ENCODE measurements around the gene UNC13C. TPM values are rescaled to one million over a fixed set of nuclear protein-coding genes. Genes with fewer than 3 reads are reported as not detected.

Gene UNC13C
- total RNA-seq, 1 donor from 2014 or later: not detected

- no peak for DNase-seq (ENCODE audit: low spot score)
- H3K27me3 Mint-ChIP-seq (ENCODE audit: insufficient read depth): peaks cover 20% of the 10 kb centered on the region
- H3K4me3 Mint-ChIP-seq: no peak overlapping the region
- no peaks in the 10 kb centered on the region for H3K4me1 Mint-ChIP-seq (ENCODE audit: low read depth)
- H3K9me3 Mint-ChIP-seq: no peaks in the 10 kb centered on the region
- no peak overlapping the region for H3K27ac Mint-ChIP-seq
- H3K36me3 Mint-ChIP-seq (ENCODE audit: low read depth): no peaks in the 10 kb centered on the region
- intact Hi-C loops (cut with micrococcal nuclease): no loop called here
Measured at GRCh38 chr15:53982071-53982680, 3.9 kb downstream of the UNC13C start.

GRCh38 chr15:53982876-53983275, 4.6 kb downstream of the UNC13C start:
- no peak for DNase-seq (ENCODE audit: low spot score)
- Mint-ChIP-seq H3K9me3 (no peaks in the 10 kb centered on the region), H3K4me1 (ENCODE audit: low read depth) (no peaks in the 10 kb centered on the region), H3K27me3 (ENCODE audit: insufficient read depth) (peaks cover 16% of the 10 kb centered on the region), H3K36me3 (ENCODE audit: low read depth) (no peaks in the 10 kb centered on the region), H3K27ac (no peak overlapping the region), H3K4me3 (no peak overlapping the region)
- intact Hi-C loops (cut with micrococcal nuclease): no loop called here

GRCh38 chr15:53984221-53984620, 6.0 kb downstream of the UNC13C start:
- no peak overlapping the region for H3K27ac Mint-ChIP-seq
- intact Hi-C loops (cut with micrococcal nuclease): no loop called here
- no peaks in the 10 kb centered on the region for H3K4me1 Mint-ChIP-seq (ENCODE audit: low read depth)
- H3K4me3 Mint-ChIP-seq: no peak overlapping the region
- peaks cover 2% of the 10 kb centered on the region for H3K27me3 Mint-ChIP-seq (ENCODE audit: insufficient read depth)
- H3K36me3 Mint-ChIP-seq (ENCODE audit: low read depth): no peaks in the 10 kb centered on the region
- no peaks in the 10 kb centered on the region for H3K9me3 Mint-ChIP-seq
- DNase-seq (ENCODE audit: low spot score): no peak

DNA sequence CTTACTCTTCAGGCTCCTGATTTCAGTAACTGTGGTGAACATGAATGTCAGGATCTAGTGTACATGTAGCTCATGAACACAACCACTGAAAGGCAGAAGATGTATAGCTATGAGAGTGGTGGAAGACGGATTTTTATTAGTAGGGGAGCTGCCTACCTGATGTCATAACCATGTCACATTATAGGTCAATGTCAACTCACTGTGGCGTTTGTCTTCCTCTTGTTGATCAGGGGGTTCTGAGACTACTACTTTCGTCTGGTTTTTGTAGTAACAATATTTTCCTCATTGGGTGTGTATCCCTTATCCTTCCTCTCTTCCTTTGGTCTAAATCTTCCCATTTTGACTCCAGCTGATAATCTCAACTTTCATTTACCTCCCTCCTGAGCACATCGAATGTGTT, 7.3 kb downstream of the UNC13C start:
- H3K9me3 Mint-ChIP-seq: no peaks in the 10 kb centered on the region
- intact Hi-C loops (cut with micrococcal nuclease): no loop called here
- H3K4me1 Mint-ChIP-seq (ENCODE audit: low read depth): no peaks in the 10 kb centered on the region
- H3K4me3 Mint-ChIP-seq: no peak overlapping the region
- H3K27me3 Mint-ChIP-seq (ENCODE audit: insufficient read depth): no peaks in the 10 kb centered on the region
- no peak for DNase-seq (ENCODE audit: low spot score)
- no peaks in the 10 kb centered on the region for H3K36me3 Mint-ChIP-seq (ENCODE audit: low read depth)
- no peak overlapping the region for H3K27ac Mint-ChIP-seq

DNA sequence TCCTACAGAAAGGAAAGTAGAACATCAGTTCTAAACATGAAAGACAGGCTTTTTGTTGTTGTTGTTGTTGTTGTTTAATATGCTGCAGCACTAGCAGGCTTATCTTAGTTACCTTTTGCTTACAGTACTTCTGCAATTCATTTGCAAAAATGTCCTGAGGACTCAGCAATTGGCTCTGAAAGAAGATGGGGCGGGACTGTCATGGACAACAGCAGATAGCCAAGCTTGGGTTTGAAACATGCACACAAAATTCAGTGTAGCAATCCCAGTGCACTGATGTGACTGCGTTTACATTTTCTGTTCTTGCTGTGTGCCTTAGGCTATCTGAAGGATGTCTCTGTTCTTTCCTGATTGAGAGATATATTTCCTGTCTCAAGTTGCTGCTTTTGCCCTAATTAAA, 9.2 kb downstream of the UNC13C start:
- Mint-ChIP-seq H3K9me3 (peaks cover 3% of the 10 kb centered on the region), H3K4me1 (ENCODE audit: low read depth) (no peaks in the 10 kb centered on the region), H3K27me3 (ENCODE audit: insufficient read depth) (no peaks in the 10 kb centered on the region), H3K36me3 (ENCODE audit: low read depth) (no peaks in the 10 kb centered on the region), H3K4me3 (no peak overlapping the region), H3K27ac (no peak overlapping the region)
- intact Hi-C loops (cut with micrococcal nuclease): no loop called here
- DNase-seq (ENCODE audit: low spot score): no peak

GRCh38 chr15:54007256-54007655, 29.0 kb downstream of the UNC13C start:
- DNase-seq (ENCODE audit: low spot score): no peak
- Mint-ChIP-seq H3K36me3 (ENCODE audit: low read depth) (no peaks in the 10 kb centered on the region), H3K4me3 (no peak overlapping the region), H3K27ac (no peak overlapping the region), H3K27me3 (ENCODE audit: insufficient read depth) (no peaks in the 10 kb centered on the region), H3K9me3 (no peaks in the 10 kb centered on the region), H3K4me1 (ENCODE audit: low read depth) (no peaks in the 10 kb centered on the region)
- intact Hi-C loops (cut with micrococcal nuclease): no loop called here

GRCh38 chr15:54011656-54012055, 33.4 kb downstream of the UNC13C start:
- Mint-ChIP-seq H3K36me3 (ENCODE audit: low read depth) (no peaks in the 10 kb centered on the region), H3K9me3 (peaks cover 5% of the 10 kb centered on the region), H3K4me3 (no peak overlapping the region), H3K27me3 (ENCODE audit: insufficient read depth) (no peaks in the 10 kb centered on the region), H3K4me1 (ENCODE audit: low read depth) (no peaks in the 10 kb centered on the region), H3K27ac (no peak overlapping the region)
- intact Hi-C loops (cut with micrococcal nuclease): no loop called here
- DNase-seq (ENCODE audit: low spot score): no peak

- Mint-ChIP-seq H3K27ac (no peak overlapping the region), H3K4me3 (no peak overlapping the region), H3K4me1 (ENCODE audit: low read depth) (no peaks in the 10 kb centered on the region), H3K36me3 (ENCODE audit: low read depth) (no peaks in the 10 kb centered on the region), H3K27me3 (ENCODE audit: insufficient read depth) (no peaks in the 10 kb centered on the region), H3K9me3 (peaks cover 5% of the 10 kb centered on the region)
- intact Hi-C loops (cut with micrococcal nuclease): no loop called here
- DNase-seq (ENCODE audit: low spot score): no peak
Measured at GRCh38 chr15:54014067-54014655, 35.9 kb downstream of the UNC13C start.

- Mint-ChIP-seq H3K27ac (no peak overlapping the region), H3K4me1 (ENCODE audit: low read depth) (no peaks in the 10 kb centered on the region), H3K4me3 (no peak overlapping the region), H3K36me3 (ENCODE audit: low read depth) (no peaks in the 10 kb centered on the region), H3K9me3 (peaks cover 10% of the 10 kb centered on the region), H3K27me3 (ENCODE audit: insufficient read depth) (no peaks in the 10 kb centered on the region)
- DNase-seq (ENCODE audit: low spot score): no peak
- intact Hi-C loops (cut with micrococcal nuclease): no loop called here
Measured at GRCh38 chr15:54017251-54017650, 39.0 kb downstream of the UNC13C start.

- H3K27me3 Mint-ChIP-seq (ENCODE audit: insufficient read depth): no peaks in the 10 kb centered on the region
- intact Hi-C loops (cut with micrococcal nuclease): no loop called here
- peaks cover 13% of the 10 kb centered on the region for H3K9me3 Mint-ChIP-seq
- no peak overlapping the region for H3K27ac Mint-ChIP-seq
- no peaks in the 10 kb centered on the region for H3K36me3 Mint-ChIP-seq (ENCODE audit: low read depth)
- DNase-seq (ENCODE audit: low spot score): no peak
- H3K4me3 Mint-ChIP-seq: no peak overlapping the region
- H3K4me1 Mint-ChIP-seq (ENCODE audit: low read depth): no peaks in the 10 kb centered on the region
Measured at GRCh38 chr15:54017959-54018358, 39.7 kb downstream of the UNC13C start.

GRCh38 chr15:54026258-54026657, 48.0 kb downstream of the UNC13C start:
- Mint-ChIP-seq H3K9me3 (peaks cover 8% of the 10 kb centered on the region), H3K27ac (no peak overlapping the region), H3K4me3 (no peak overlapping the region), H3K27me3 (ENCODE audit: insufficient read depth) (no peaks in the 10 kb centered on the region), H3K36me3 (ENCODE audit: low read depth) (no peaks in the 10 kb centered on the region), H3K4me1 (ENCODE audit: low read depth) (no peaks in the 10 kb centered on the region)
- DNase-seq (ENCODE audit: low spot score): no peak
- intact Hi-C loops (cut with micrococcal nuclease): no loop called here

GRCh38 chr15:54026891-54027290, 48.6 kb downstream of the UNC13C start:
- no peak for DNase-seq (ENCODE audit: low spot score)
- no peaks in the 10 kb centered on the region for H3K4me1 Mint-ChIP-seq (ENCODE audit: low read depth)
- peaks cover 3% of the 10 kb centered on the region for H3K9me3 Mint-ChIP-seq
- no peaks in the 10 kb centered on the region for H3K36me3 Mint-ChIP-seq (ENCODE audit: low read depth)
- H3K27me3 Mint-ChIP-seq (ENCODE audit: insufficient read depth): no peaks in the 10 kb centered on the region
- H3K27ac Mint-ChIP-seq: no peak overlapping the region
- intact Hi-C loops (cut with micrococcal nuclease): no loop called here
- H3K4me3 Mint-ChIP-seq: no peak overlapping the region

DNA sequence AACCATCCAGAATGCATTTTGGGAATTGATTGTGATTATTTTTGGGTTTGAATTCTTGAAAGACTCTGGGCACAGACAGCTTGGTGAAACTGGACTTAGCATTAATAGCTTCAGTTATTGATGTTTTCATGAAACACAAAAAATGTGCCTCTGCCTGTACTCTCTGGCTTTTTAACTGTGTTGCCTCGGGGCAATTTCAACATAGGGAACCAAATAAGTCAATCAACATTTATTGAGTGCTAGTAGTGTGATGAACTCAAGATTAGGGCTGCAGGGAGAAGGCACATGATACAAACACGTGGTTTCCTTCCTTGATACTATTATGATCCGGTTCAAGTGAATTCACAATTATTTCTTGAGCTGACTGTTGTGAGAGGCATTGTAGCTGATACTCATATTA, 50.8 kb downstream of the UNC13C start:
- Mint-ChIP-seq H3K27me3 (ENCODE audit: insufficient read depth) (no peaks in the 10 kb centered on the region), H3K4me3 (no peak overlapping the region)
- intact Hi-C loops (cut with micrococcal nuclease): no loop called here

DNA sequence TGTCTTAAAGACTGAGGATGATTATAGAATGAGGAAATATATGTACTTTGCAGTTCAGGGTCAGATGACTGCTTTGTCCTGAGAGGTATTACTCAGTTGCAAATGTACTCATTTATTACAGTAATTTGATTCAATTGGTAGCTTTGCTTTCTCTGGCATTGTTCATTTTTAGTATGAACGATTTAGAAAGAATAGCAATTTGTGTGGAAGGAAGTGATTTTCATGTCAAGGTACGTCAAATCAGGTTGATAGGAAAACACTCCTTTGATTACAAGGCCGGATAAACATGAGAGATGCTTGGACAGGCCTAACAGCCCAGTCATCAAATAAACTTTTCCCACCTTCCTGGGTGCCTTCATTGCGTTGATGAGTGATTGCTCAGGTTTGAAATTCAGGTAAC, 53.8 kb downstream of the UNC13C start:
- no peaks in the 10 kb centered on the region for H3K27me3 Mint-ChIP-seq (ENCODE audit: insufficient read depth)
- H3K9me3 Mint-ChIP-seq: no peaks in the 10 kb centered on the region
- DNase-seq (ENCODE audit: low spot score): no peak
- H3K27ac Mint-ChIP-seq: no peak overlapping the region
- H3K4me3 Mint-ChIP-seq: no peak overlapping the region
- H3K4me1 Mint-ChIP-seq (ENCODE audit: low read depth): no peaks in the 10 kb centered on the region
- H3K36me3 Mint-ChIP-seq (ENCODE audit: low read depth): no peaks in the 10 kb centered on the region
- intact Hi-C loops (cut with micrococcal nuclease): no loop called here

More for the DNA sequence above, 50.8 kb downstream of the UNC13C start:
- no peaks in the 10 kb centered on the region for H3K4me1 Mint-ChIP-seq (ENCODE audit: low read depth)
- H3K9me3 Mint-ChIP-seq: no peaks in the 10 kb centered on the region
- H3K36me3 Mint-ChIP-seq (ENCODE audit: low read depth): no peaks in the 10 kb centered on the region
- DNase-seq (ENCODE audit: low spot score): no peak
- H3K27ac Mint-ChIP-seq: no peak overlapping the region
